A549 (cell line): ENCODE results near the gene OPALIN. TPM values are rescaled to one million over a fixed set of nuclear protein-coding genes. Genes with fewer than 3 reads are reported as not detected.

Experiments
- ATAC-seq, 2 experiments: fragments of 200-7000 bp in 1 of 2; fragments of >200 bp in 1 of 2; cut with Nextera tagmentation in 1 of 2; cut with Tn5 transposase in 1 of 2; 3 replicates each; pipeline versions ENCODE4 v1.8.0 to v1.9.1; 2018 to 2020; ENCODE audit warnings: mild to moderate bottlenecking in 1 of 2, moderate library complexity in 1 of 2
- CTCF ChIA-PET: fragments of 300-600 bp; sonication (Branson Sonifier 250); formaldehyde crosslinking; extraction: SDS; loops from one replicate; lab custom pipeline; 2021; ENCODE audit warnings: antibody characterized with exemption, inconsistent platforms; lab: Yijun Ruan, JAX
- POLR2A ChIA-PET: fragments of 350-600 bp; formaldehyde crosslinking; extraction: SDS; loops from one replicate; lab custom pipeline; 2021; ENCODE audit warnings: antibody characterized with exemption, inconsistent platforms; lab: Yijun Ruan, JAX
- DNase-seq, 2 experiments: peaks; one replicate each; pipeline versions ENCODE4 v3.0.0 to v3.0.0-alpha.2; 2011 to 2016; ENCODE audit warnings: low read depth in 1 of 2, low spot score in 1 of 2
- FAIRE-seq: peaks from 2 replicates; lab custom pipeline; 2011; peaks lifted over from hg19 to GRCh38; lab: Jason Lieb, UNC
- H3K27ac ChIP-seq, 2 experiments: fragments of >200 bp; sonication (Bioruptor Twin); formaldehyde crosslinking; 3 replicates each; pipeline ENCODE4 v1.5.1; 2016 to 2017
- H3K4me1 ChIP-seq: fragments of >200 bp; sonication (Bioruptor Twin); formaldehyde crosslinking; 3 replicates; pipeline ENCODE4 v1.6.1; 2016
- H3K4me2 ChIP-seq: fragments of >200 bp; sonication (Bioruptor Twin); formaldehyde crosslinking; 3 replicates; pipeline ENCODE4 v1.6.1; 2016
- H3K4me3 ChIP-seq: fragments of >200 bp; sonication (Bioruptor Twin); formaldehyde crosslinking; 3 replicates; pipeline ENCODE4 v1.5.1; 2016
- H3K9me3 ChIP-seq: fragments of >200 bp; sonication (Bioruptor Twin); formaldehyde crosslinking; 3 replicates; pipeline ENCODE4 v1.6.1; 2016
- CBX2 ChIP-seq: fragments of 200-600 bp; sonication (generic); IDR thresholded peaks from 2 replicates; pipeline ENCODE4 v1.6.1; 2016; ENCODE audit warnings: low read depth, mild to moderate bottlenecking, borderline replicate concordance
- CHD2 ChIP-seq: fragments of 150-350 bp; IDR thresholded peaks from 2 replicates; pipeline ENCODE4 v1.6.1; 2014; ENCODE audit warnings: low read length; ENCODE audit not compliant: partially characterized antibody
- CHD4 ChIP-seq: fragments of 200-600 bp; sonication (generic); IDR thresholded peaks from 2 replicates; pipeline ENCODE4 v1.6.1; 2016; ENCODE audit warnings: antibody characterized with exemption, mild to moderate bottlenecking, borderline replicate concordance
- EP300 ChIP-seq, 2 experiments: fragments of >200 bp; sonication (Bioruptor Twin); formaldehyde crosslinking; IDR thresholded peaks; 2 replicates in 1 of 2; 3 replicates in 1 of 2; pipeline ENCODE4 v1.6.1; 2016 to 2017
- HDAC2 ChIP-seq: fragments of 200-600 bp; sonication (generic); IDR thresholded peaks from 2 replicates; pipeline ENCODE4 v1.6.1; 2016
- HMGXB4 ChIP-seq: fragments of 250-450 bp; sonication (Bioruptor Pico); IDR thresholded peaks from 2 replicates; pipeline ENCODE4 v1.5.0; 2021; ENCODE audit warnings: mild to moderate bottlenecking, moderate library complexity, borderline replicate concordance
- HOXA7 ChIP-seq: fragments of 250-450 bp; sonication (Bioruptor Pico); IDR thresholded peaks from 2 replicates; pipeline ENCODE4 v1.5.0; 2020; ENCODE audit warnings: mild to moderate bottlenecking, moderate library complexity
- HOXB13 ChIP-seq: fragments of 250-450 bp; sonication (Bioruptor Pico); IDR thresholded peaks from 2 replicates; pipeline ENCODE4 v1.5.0; 2020; ENCODE audit warnings: low read depth, mild to moderate bottlenecking, moderate library complexity
- HOXB5 ChIP-seq: fragments of 250-450 bp; sonication (Bioruptor Pico); IDR thresholded peaks from 2 replicates; pipeline ENCODE4 v1.5.0; 2020; ENCODE audit warnings: mild to moderate bottlenecking, moderate library complexity
- KDM1A ChIP-seq: fragments of 200-600 bp; sonication (generic); IDR thresholded peaks from 2 replicates; pipeline ENCODE4 v1.6.1; 2016; ENCODE audit warnings: low read depth, mild to moderate bottlenecking
- MAFK ChIP-seq: fragments of 450-650 bp; IDR thresholded peaks from 2 replicates; pipeline ENCODE4 v1.6.1; 2014; ENCODE audit not compliant: partially characterized antibody
- MYC ChIP-seq: IDR thresholded peaks from 2 replicates; pipeline ENCODE4 v1.6.1; 2012; ENCODE audit warnings: mild to moderate bottlenecking, inconsistent platforms, low read length, improper control_type of control experiment, borderline replicate concordance
- NFE2L2 ChIP-seq: fragments of 150-350 bp; conservative IDR thresholded peaks from 2 replicates; pipeline ENCODE4 v1.6.1; 2014; ENCODE audit warnings: low read length
- NR3C1 ChIP-seq: fragments of >200 bp; sonication (Bioruptor Twin); formaldehyde crosslinking; IDR thresholded peaks from 3 replicates; pipeline ENCODE4 v1.6.1; 2017
- RCOR1 ChIP-seq: fragments of 150-350 bp; IDR thresholded peaks from 2 replicates; pipeline ENCODE4 v1.6.1; 2014; ENCODE audit warnings: antibody characterized with exemption, low read length, low read depth
- SMC3 ChIP-seq: fragments of >200 bp; sonication (Bioruptor Twin); formaldehyde crosslinking; IDR thresholded peaks from 3 replicates; pipeline ENCODE4 v1.6.1; 2018; ENCODE audit warnings: inconsistent platforms
- TFCP2L1 ChIP-seq: fragments of 250-450 bp; sonication (Bioruptor Pico); IDR thresholded peaks from 2 replicates; pipeline ENCODE4 v1.5.0; 2021; ENCODE audit warnings: mild to moderate bottlenecking
- ZFP36 ChIP-seq: fragments of 450-650 bp; IDR thresholded peaks from 2 replicates; pipeline ENCODE4 v1.6.1; 2014; ENCODE audit warnings: borderline replicate concordance; ENCODE audit not compliant: partially characterized antibody
- WGBS: methylation state at CpG from one replicate; pipeline ENCODE4 v1.1.6; 2017; ENCODE audit errors: missing lambda C conversion rate; 5-methylcytosine and 5-hydroxymethylcytosine counted together
- polyA plus RNA-seq, 4 experiments: library from polyadenylated mRNA; depleted of rRNA in 3 of 4; stranded (reverse); fragments of >200 nt; fragmentation: RNase III in 1 of 4; extraction: RNeasy Plus Mini Kit Qiagen cat#74134 plus additional on column Dnase treatment in 1 of 4; gene quantifications; 2 replicates in 3 of 4; 3 replicates in 1 of 4; pipeline ENCODE4 v1.2.3, GENCODE V29; 2011 to 2017
- TF ChIP-seq, protein P1 (sequence below): fragments of >200 bp; sonication (Bioruptor Twin); formaldehyde crosslinking; IDR thresholded peaks from 3 replicates; pipeline ENCODE4 v1.5.1; 2016
- TF ChIP-seq, protein P2 (sequence below): fragments of 150-350 bp; IDR thresholded peaks from 2 replicates; pipeline ENCODE4 v1.6.1; 2014; ENCODE audit warnings: low read depth, mild to moderate bottlenecking, low read length
- TF ChIP-seq, protein P3 (sequence below): IDR thresholded peaks from 2 replicates; pipeline ENCODE4 v1.6.1; 2012

Gene OPALIN
- polyA plus RNA-seq, 2 of the 4 experiments (the other 2 are of a cell fraction), result not detected

- H3K9me3 ChIP-seq, result no peaks in the 10 kb centered on the region
- DNase-seq, result peak in 1 of 2 experiments; percentile 13
- peak; percentile 96 for TF ChIP-seq NFE2L2
- TF ChIP-seq SMC3, result no peak
- TF ChIP-seq RCOR1, result no peak
- no peak for TF ChIP-seq HMGXB4 (CRISPR knock-in tag)
- no peak for TF ChIP-seq CHD2
- peak; percentile 98 for TF ChIP-seq MAFK
- no peak overlapping the region for H3K4me3 ChIP-seq
- H3K27ac ChIP-seq, result peak overlapping the region; percentile 34 to 67; a peak in 4 of 6 replicates
- ChIA-PET POLR2A (no interaction called here), CTCF (interaction anchor here (0.6 to 4.0 kb wide), 3 partner anchors 14 to 303 kb away, joined by 3 to 18 read pairs (median 13); no protein-coding TSS in a partner anchor)
- 48% methylated on average over 3 of the region's 3 CpGs for WGBS
- H3K4me2 ChIP-seq, result peak overlapping the region; percentile 1; the same call in 2 of the 3 replicates
- peak; percentile 23 to 30; a peak in 3 of 6 replicates for ATAC-seq
- no peak for FAIRE-seq
- H3K4me1 ChIP-seq, result peaks cover 8% of the 10 kb centered on the region; the same call in 1 of the 3 replicates
Measured at GRCh38 chr10:96319754-96320474, 38.9 kb downstream of the OPALIN start.

GRCh38 chr10:96317067-96317833, 41.6 kb downstream of the OPALIN start:
- no peak overlapping the region for H3K4me2 ChIP-seq
- DNase-seq, result no peak
- peaks cover 8% of the 10 kb centered on the region; the same call in 1 of the 3 replicates for H3K4me1 ChIP-seq
- ATAC-seq, result no peak
- ChIA-PET POLR2A (no interaction called here), CTCF (interaction anchor here (1.6 to 4.0 kb wide), 4 partner anchors 17 to 300 kb away, joined by 3 to 13 read pairs (median 4); no protein-coding TSS in a partner anchor)
- H3K27ac ChIP-seq, result no peak overlapping the region
- H3K9me3 ChIP-seq, result no peaks in the 10 kb centered on the region
- no peak overlapping the region for H3K4me3 ChIP-seq
- no peak for FAIRE-seq
- peak; percentile 18 for TF ChIP-seq ZFP36
- TF ChIP-seq HDAC2, result peak; percentile 27; the same call in 1 of the 2 replicates
- TF ChIP-seq, protein P1, sequence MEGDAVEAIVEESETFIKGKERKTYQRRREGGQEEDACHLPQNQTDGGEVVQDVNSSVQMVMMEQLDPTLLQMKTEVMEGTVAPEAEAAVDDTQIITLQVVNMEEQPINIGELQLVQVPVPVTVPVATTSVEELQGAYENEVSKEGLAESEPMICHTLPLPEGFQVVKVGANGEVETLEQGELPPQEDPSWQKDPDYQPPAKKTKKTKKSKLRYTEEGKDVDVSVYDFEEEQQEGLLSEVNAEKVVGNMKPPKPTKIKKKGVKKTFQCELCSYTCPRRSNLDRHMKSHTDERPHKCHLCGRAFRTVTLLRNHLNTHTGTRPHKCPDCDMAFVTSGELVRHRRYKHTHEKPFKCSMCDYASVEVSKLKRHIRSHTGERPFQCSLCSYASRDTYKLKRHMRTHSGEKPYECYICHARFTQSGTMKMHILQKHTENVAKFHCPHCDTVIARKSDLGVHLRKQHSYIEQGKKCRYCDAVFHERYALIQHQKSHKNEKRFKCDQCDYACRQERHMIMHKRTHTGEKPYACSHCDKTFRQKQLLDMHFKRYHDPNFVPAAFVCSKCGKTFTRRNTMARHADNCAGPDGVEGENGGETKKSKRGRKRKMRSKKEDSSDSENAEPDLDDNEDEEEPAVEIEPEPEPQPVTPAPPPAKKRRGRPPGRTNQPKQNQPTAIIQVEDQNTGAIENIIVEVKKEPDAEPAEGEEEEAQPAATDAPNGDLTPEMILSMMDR, result peak; percentile 12; the same call in 1 of the 3 replicates
- no peak for TF ChIP-seq CHD2
- 56% methylated on average over 4 of the region's 4 CpGs for WGBS

- no peak for FAIRE-seq
- no peak for DNase-seq
Measured at GRCh38 chr10:96313344-96313743, 45.5 kb downstream of the OPALIN start.

More at GRCh38 chr10:96313344-96313743, 45.5 kb downstream of the OPALIN start:
- no peak overlapping the region for H3K27ac ChIP-seq
- H3K4me2 ChIP-seq, result no peak overlapping the region
- no peaks in the 10 kb centered on the region for H3K9me3 ChIP-seq
- H3K4me3 ChIP-seq, result no peak overlapping the region
- WGBS, result 46% methylated on average over 2 of the region's 2 CpGs
- CTCF ChIA-PET, result interaction anchor here (1.1 to 2.0 kb wide), 4 partner anchors 11 to 57 kb away, joined by 3 to 6 read pairs (median 4); no protein-coding TSS in a partner anchor
- ATAC-seq, result no peak
- POLR2A ChIA-PET, result no interaction called here
- TF ChIP-seq MYC (no peak), KDM1A (no peak), HOXA7 (CRISPR knock-in tag) (no peak), ZFP36 (no peak), CHD4 (no peak), HOXB5 (CRISPR knock-in tag) (no peak), NR3C1 (no peak), TFCP2L1 (CRISPR knock-in tag) (no peak), CBX2 (no peak), HOXB13 (CRISPR knock-in tag) (no peak), EP300 (IDR thresholded peaks at IDR 0.05) (no peak), HDAC2 (no peak)
- TF ChIP-seq, protein P2, sequence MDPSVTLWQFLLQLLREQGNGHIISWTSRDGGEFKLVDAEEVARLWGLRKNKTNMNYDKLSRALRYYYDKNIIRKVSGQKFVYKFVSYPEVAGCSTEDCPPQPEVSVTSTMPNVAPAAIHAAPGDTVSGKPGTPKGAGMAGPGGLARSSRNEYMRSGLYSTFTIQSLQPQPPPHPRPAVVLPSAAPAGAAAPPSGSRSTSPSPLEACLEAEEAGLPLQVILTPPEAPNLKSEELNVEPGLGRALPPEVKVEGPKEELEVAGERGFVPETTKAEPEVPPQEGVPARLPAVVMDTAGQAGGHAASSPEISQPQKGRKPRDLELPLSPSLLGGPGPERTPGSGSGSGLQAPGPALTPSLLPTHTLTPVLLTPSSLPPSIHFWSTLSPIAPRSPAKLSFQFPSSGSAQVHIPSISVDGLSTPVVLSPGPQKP, result no peak
- TF ChIP-seq, protein P3, sequence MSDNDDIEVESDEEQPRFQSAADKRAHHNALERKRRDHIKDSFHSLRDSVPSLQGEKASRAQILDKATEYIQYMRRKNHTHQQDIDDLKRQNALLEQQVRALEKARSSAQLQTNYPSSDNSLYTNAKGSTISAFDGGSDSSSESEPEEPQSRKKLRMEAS, result no peak
- H3K4me1 ChIP-seq, result no peaks in the 10 kb centered on the region
